Loucy (cell line): Measurements from ENCODE around the gene CIBAR2.

Experiments used
- CTCF ChIP-seq: fragments of 200-600 bp; sonication (generic); conservative IDR thresholded peaks from 2 replicates; pipeline ENCODE4 v1.5.1; 2014; ENCODE audit warnings: mild to moderate bottlenecking, antibody characterized with exemption, low read length
- EZH2phosphoT487 ChIP-seq: fragments of 200-600 bp; IDR thresholded peaks from 2 replicates; pipeline ENCODE4 v1.6.1; 2018; ENCODE audit warnings: antibody characterized with exemption, mild to moderate bottlenecking, moderate library complexity, borderline replicate concordance

- TF ChIP-seq CTCF (no peak), EZH2phosphoT487 (no peak)
Observed at GRCh38 chr16:85128079-85128837, 16.0 kb upstream of the CIBAR2 start.
